Measurements from ENCODE around the gene LYPLA2.
A peak's percentile ranks its signal among the peaks of the same experiment; 100 is the strongest.

LYPLA2 gene

GRCh38 chr1:23809751-23810171, 18.8 kb downstream of the LYPLA2 start:
- Histone ChIP-seq H3K27ac (no peak overlapping the region), H3K9ac (no peak overlapping the region), H3K4me2 (peak overlapping the region; percentile 10; the same call in 1 of the 2 replicates), H3K4me1 (peaks cover 25% of the 10 kb centered on the region), H3K9me3 (no peaks in the 10 kb centered on the region), H3K36me3 (peaks cover 58% of the 10 kb centered on the region), H3K4me3 (no peak overlapping the region), H3K27me3 (no peaks in the 10 kb centered on the region), H4K20me1 (no peaks in the 10 kb centered on the region)
- TF ChIP-seq Cebpa-rat (IDR thresholded peaks at IDR 0.05): no peak

- no peak overlapping the region for H3K27ac ChIP-seq
- TF ChIP-seq Cebpa-rat (IDR thresholded peaks at IDR 0.05): no peak
- H3K9ac ChIP-seq: no peak overlapping the region
- no peaks in the 10 kb centered on the region for H3K27me3 ChIP-seq
- H4K20me1 ChIP-seq: no peaks in the 10 kb centered on the region
- H3K9me3 ChIP-seq: no peaks in the 10 kb centered on the region
- peaks cover 25% of the 10 kb centered on the region for H3K4me1 ChIP-seq
- no peak overlapping the region for H3K4me3 ChIP-seq
- peaks cover 70% of the 10 kb centered on the region for H3K36me3 ChIP-seq
- peak overlapping the region; percentile 13 for H3K4me2 ChIP-seq
Measured at GRCh38 chr1:23810818-23811540, 20.0 kb downstream of the LYPLA2 start.

GRCh38 chr1:23814016-23814415, 23.1 kb downstream of the LYPLA2 start:
- Histone ChIP-seq H3K9me3 (no peaks in the 10 kb centered on the region), H3K4me3 (no peak overlapping the region), H4K20me1 (no peaks in the 10 kb centered on the region), H3K4me1 (peaks cover 19% of the 10 kb centered on the region), H3K27ac (no peak overlapping the region), H3K4me2 (no peak overlapping the region), H3K36me3 (peaks cover 74% of the 10 kb centered on the region), H3K9ac (no peak overlapping the region), H3K27me3 (no peaks in the 10 kb centered on the region)
- TF ChIP-seq Cebpa-rat (IDR thresholded peaks at IDR 0.05): no peak

- Histone ChIP-seq H3K4me1 (peaks cover 3% of the 10 kb centered on the region; the same call in 1 of the 2 replicates), H3K9ac (no peak overlapping the region), H4K20me1 (no peaks in the 10 kb centered on the region), H3K4me3 (no peak overlapping the region), H3K9me3 (no peaks in the 10 kb centered on the region), H3K27ac (no peak overlapping the region), H3K27me3 (no peaks in the 10 kb centered on the region), H3K36me3 (peaks cover 88% of the 10 kb centered on the region), H3K4me2 (no peak overlapping the region)
- no peak for TF ChIP-seq Cebpa-rat (IDR thresholded peaks at IDR 0.05)
Measured at GRCh38 chr1:23816361-23816760, 25.4 kb downstream of the LYPLA2 start.

GRCh38 chr1:23816906-23817305, 26.0 kb downstream of the LYPLA2 start:
- Histone ChIP-seq H3K9me3 (no peaks in the 10 kb centered on the region), H3K27me3 (no peaks in the 10 kb centered on the region), H3K9ac (no peak overlapping the region), H3K27ac (no peak overlapping the region), H3K36me3 (peaks cover 84% of the 10 kb centered on the region), H3K4me1 (no peaks in the 10 kb centered on the region), H3K4me3 (no peak overlapping the region), H4K20me1 (no peaks in the 10 kb centered on the region), H3K4me2 (no peak overlapping the region)
- no peak for TF ChIP-seq Cebpa-rat (IDR thresholded peaks at IDR 0.05)

- no peaks in the 10 kb centered on the region for H3K4me1 ChIP-seq
- H3K4me2 ChIP-seq: no peak overlapping the region
- H3K27me3 ChIP-seq: no peaks in the 10 kb centered on the region
- H3K36me3 ChIP-seq: peaks cover 76% of the 10 kb centered on the region
- H3K4me3 ChIP-seq: no peak overlapping the region
- H3K9ac ChIP-seq: no peak overlapping the region
- H3K9me3 ChIP-seq: no peaks in the 10 kb centered on the region
- no peaks in the 10 kb centered on the region for H4K20me1 ChIP-seq
- H3K27ac ChIP-seq: no peak overlapping the region
- no peak for TF ChIP-seq Cebpa-rat (IDR thresholded peaks at IDR 0.05)
Measured at GRCh38 chr1:23817633-23818032, 26.7 kb downstream of the LYPLA2 start.

GRCh38 chr1:23823767-23824166, 32.8 kb downstream of the LYPLA2 start:
- no peaks in the 10 kb centered on the region for H3K9me3 ChIP-seq
- peak overlapping the region; percentile 99; the same call in 1 of the 2 replicates for H3K9ac ChIP-seq
- peak overlapping the region; percentile 76; the same call in 1 of the 2 replicates for H3K4me2 ChIP-seq
- no peaks in the 10 kb centered on the region for H3K27me3 ChIP-seq
- H3K4me1 ChIP-seq: peaks cover 25% of the 10 kb centered on the region
- H3K27ac ChIP-seq: no peak overlapping the region
- no peaks in the 10 kb centered on the region for H4K20me1 ChIP-seq
- no peak for TF ChIP-seq Cebpa-rat (IDR thresholded peaks at IDR 0.05)
- no peak overlapping the region for H3K4me3 ChIP-seq
- H3K36me3 ChIP-seq: peaks cover 15% of the 10 kb centered on the region

GRCh38 chr1:23824711-23825075, 33.7 kb downstream of the LYPLA2 start:
- Histone ChIP-seq H3K4me3 (peak overlapping the region; percentile 99), H4K20me1 (no peaks in the 10 kb centered on the region), H3K36me3 (peaks cover 8% of the 10 kb centered on the region), H3K9me3 (no peaks in the 10 kb centered on the region), H3K4me2 (peak overlapping the region; percentile 76), H3K27me3 (no peaks in the 10 kb centered on the region), H3K4me1 (peaks cover 25% of the 10 kb centered on the region), H3K27ac (peak overlapping the region; percentile 98), H3K9ac (peak overlapping the region; percentile 99)
- TF ChIP-seq Cebpa-rat (IDR thresholded peaks at IDR 0.05): no peak

- H3K4me3 ChIP-seq: peak within 1 kb of the TSS; percentile 99
- peak within 1 kb of the TSS; percentile 98 for H3K27ac ChIP-seq
- no peaks in the 10 kb centered on the region for H3K27me3 ChIP-seq
- H4K20me1 ChIP-seq: no peaks in the 10 kb centered on the region
- peaks cover 25% of the 10 kb centered on the region for H3K4me1 ChIP-seq
- H3K9ac ChIP-seq: peak within 1 kb of the TSS; percentile 99
- no peaks in the 10 kb centered on the region for H3K9me3 ChIP-seq
- H3K36me3 ChIP-seq: peaks cover 2% of the 10 kb centered on the region
- H3K4me2 ChIP-seq: peak within 1 kb of the TSS; percentile 76
- TF ChIP-seq Cebpa-rat (IDR thresholded peaks at IDR 0.05): no peak
Measured at GRCh38 chr1:23825076-23825761, 34.3 kb downstream of the LYPLA2 start, which contains the start of gene HMGCL. TSS of gene HMGCL (minus strand) at chr1:23825429. CDS start at chr1:23825415, 14 bp downstream.
